ENCODE measurements around the gene CRYBB3. TPM values are rescaled to one million over a fixed set of nuclear protein-coding genes. Genes with fewer than 3 reads are reported as not detected.

CRYBB3 gene
- total and polyA plus RNA-seq, 2 of the 4 experiments (the other 2 are of a cell fraction), result not detected

GRCh38 chr22:25192406-25192805, 7.3 kb upstream of the CRYBB3 start:
- DNase-seq, result no peak

More at GRCh38 chr22:25192406-25192805, 7.3 kb upstream of the CRYBB3 start:
- no peak overlapping the region for H3K23ac ChIP-seq (ENCODE audit: low read depth, low read length)
- in situ Hi-C loops (cut with MboI; ENCODE audit: low sequenced_read_pairs), result no loop called here
- no peak for ATAC-seq (ENCODE audit: low read depth)
- no peak overlapping the region for H3K18ac ChIP-seq (ENCODE audit: low read depth, low read length)
- H2AFZ ChIP-seq (replicated peaks; ENCODE audit: low read length, poor library complexity), result no peak overlapping the region
- H4K91ac ChIP-seq (ENCODE audit: insufficient read depth, low read depth, low read length), result no peak overlapping the region
- H4K20me1 ChIP-seq (ENCODE audit: insufficient read depth, low read length), result no peaks in the 10 kb centered on the region
- CTCF ChIA-PET, result no interaction called here
- H3K9ac ChIP-seq (ENCODE audit: low read depth, low read length), result no peak overlapping the region
- H3K9me1 ChIP-seq (ENCODE audit: insufficient read depth, low read length), result no peaks in the 10 kb centered on the region
- H3K56ac ChIP-seq (ENCODE audit: extremely low read depth, insufficient read depth, low read length), result no peak overlapping the region
- no peak overlapping the region for H2BK15ac ChIP-seq (ENCODE audit: low read depth, low read length)
- H2AK5ac ChIP-seq (ENCODE audit: low read depth, low read length), result no peak overlapping the region
- TF ChIP-seq BHLHE40 (IDR thresholded peaks at IDR 0.05; ENCODE audit: low read depth, low read length) (no peak), RFX5 (IDR thresholded peaks at IDR 0.05; ENCODE audit: low read depth, low read length) (no peak)
- H3K4ac ChIP-seq (ENCODE audit: low read depth, low read length), result no peak overlapping the region
- H3K4me2 ChIP-seq (ENCODE audit: low read depth, low read length), result no peak overlapping the region
- no peak overlapping the region for H2BK120ac ChIP-seq (ENCODE audit: low read depth, low read length)
- no peak overlapping the region for H2AK9ac ChIP-seq (replicated peaks; ENCODE audit: low read depth, low read length, poor library complexity)
- no peak overlapping the region for H4K8ac ChIP-seq (ENCODE audit: low read depth in 2 of 2, low read length in 2 of 2)
- dilution Hi-C loops (cut with HindIII; ENCODE audit: low sequenced_read_pairs, unreplicated experiment), result no loop called here
- H3K9me3 ChIP-seq (ENCODE audit: control insufficient read depth, insufficient read depth, low read length), result no peaks in the 10 kb centered on the region
- no peak overlapping the region for H4K5ac ChIP-seq (ENCODE audit: low read depth, low read length)
- 87% methylated on average over 7 of the region's 12 CpGs; no CpG with 5 or more reads in 1 of the 2 experiments for WGBS, 2 experiments (ENCODE audit: extremely low coverage in 2 of 2, insufficient read length in 1 of 2)
- POLR2A ChIA-PET (ENCODE audit: unreplicated experiment), result no interaction called here
- H3K4me1 ChIP-seq (ENCODE audit: control insufficient read depth, insufficient read depth, low read length), result no peaks in the 10 kb centered on the region
- no peak overlapping the region for H3K4me3 ChIP-seq (ENCODE audit: insufficient read depth, low read depth, low read length)
- no peak overlapping the region for H3K14ac ChIP-seq (replicated peaks; ENCODE audit: low read depth, low read length)
- H2BK20ac ChIP-seq (ENCODE audit: low read depth, low read length), result no peak overlapping the region
- H2BK5ac ChIP-seq (ENCODE audit: low read depth, low read length, poor library complexity, severe bottlenecking), result no peak overlapping the region
- BruUV-seq (replicated peaks), result no TSS peak
- intact Hi-C loops (cut with micrococcal nuclease), result no loop called here
- H3K27ac ChIP-seq (ENCODE audit: insufficient read depth, low read length), result no peak overlapping the region
- H3K79me1 ChIP-seq (ENCODE audit: low read depth in 1 of 2, low read length in 2 of 2), result no peaks in the 10 kb centered on the region
- H3K36me3 ChIP-seq (ENCODE audit: control insufficient read depth, insufficient read depth, low read length), result no peaks in the 10 kb centered on the region
- no peaks in the 10 kb centered on the region for H3K27me3 ChIP-seq (ENCODE audit: control insufficient read depth, insufficient read depth, low read length)
